Left ventricle myocardium inferior (tissue), 1 donor: ENCODE data around the gene TCEAL5. TPM values are rescaled to one million over a fixed set of nuclear protein-coding genes. Genes with fewer than 3 reads are reported as not detected.
"Not testable (repeated sequence)": the region's sequence is repeated elsewhere in the genome, so short reads cannot be mapped to it uniquely, and the experiment has no call there.

Experiments used
- DNase-seq: peaks from one replicate; pipeline ENCODE4 v3.0.0-alpha.2; 2020
- H3K27ac ChIP-seq: fragments of 200-600 bp; replicated peaks from 2 replicates; pipeline ENCODE4 v1.8.0; 2021
- H3K27me3 ChIP-seq: fragments of 200-600 bp; 2 replicates; pipeline ENCODE4 v1.8.0; 2021; ENCODE audit warnings: low read depth
- H3K36me3 ChIP-seq: fragments of 200-600 bp; 2 replicates; pipeline ENCODE4 v1.8.0; 2021
- H3K4me1 ChIP-seq: fragments of 200-600 bp; 2 replicates; pipeline ENCODE4 v1.8.0; 2021
- H3K4me3 ChIP-seq: fragments of 200-600 bp; 2 replicates; pipeline ENCODE4 v1.8.0; 2021; ENCODE audit warnings: mild to moderate bottlenecking, moderate library complexity
- H3K9me3 ChIP-seq: fragments of 200-600 bp; replicated peaks from 2 replicates; pipeline ENCODE4 v1.8.0; 2021
- intact Hi-C: fragments of 100-400 bp; cut with micrococcal nuclease; formaldehyde crosslinking; loops from one replicate; pipeline ENCODE4 v1.11.0; 2022
- total RNA-seq: library from RNA; stranded (reverse); fragmentation: NEBNext Ultra II Directional; extraction: Animal tissue kit (Norgen Biotek cat#: 25700); gene quantifications from one replicate; pipeline ENCODE4 v1.2.1, GENCODE V29; 2021
- TF ChIP-seq, protein P1 (sequence below): fragments of 200-600 bp; IDR thresholded peaks from 2 replicates; pipeline ENCODE4 v1.8.0; 2021; ENCODE audit warnings: antibody characterized with exemption, mild to moderate bottlenecking, borderline replicate concordance
- donor health status: DM: no; HTN: yes; CAD: no; lungs with severe emphysema.

Gene TCEAL5
- total RNA-seq, 1 donor from 2014 or later = 0.19 TPM

DNA sequence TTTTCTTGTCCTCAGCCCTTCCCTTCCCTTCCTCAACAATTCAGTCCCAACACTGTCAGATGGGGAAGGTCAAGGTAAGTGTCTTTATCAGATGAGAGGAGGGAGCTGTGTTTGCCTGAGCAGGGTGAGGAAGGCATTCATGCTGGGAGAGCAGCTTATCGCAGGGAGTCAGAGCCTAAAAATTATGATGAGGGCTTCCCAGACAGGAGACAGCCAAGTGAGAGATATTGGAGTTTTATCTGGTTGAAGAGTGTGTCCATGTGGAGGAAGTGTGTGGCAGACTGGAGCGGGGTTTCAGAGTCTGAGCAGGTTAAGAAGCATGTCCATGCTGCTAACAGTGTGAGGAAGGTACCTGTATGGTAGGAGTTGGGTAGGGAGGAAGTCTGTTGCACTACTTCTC, 43.3 kb downstream of the TCEAL5 start:
- intact Hi-C loops = no loop called here
- DNase-seq = no peak
- TF ChIP-seq, protein P1, sequence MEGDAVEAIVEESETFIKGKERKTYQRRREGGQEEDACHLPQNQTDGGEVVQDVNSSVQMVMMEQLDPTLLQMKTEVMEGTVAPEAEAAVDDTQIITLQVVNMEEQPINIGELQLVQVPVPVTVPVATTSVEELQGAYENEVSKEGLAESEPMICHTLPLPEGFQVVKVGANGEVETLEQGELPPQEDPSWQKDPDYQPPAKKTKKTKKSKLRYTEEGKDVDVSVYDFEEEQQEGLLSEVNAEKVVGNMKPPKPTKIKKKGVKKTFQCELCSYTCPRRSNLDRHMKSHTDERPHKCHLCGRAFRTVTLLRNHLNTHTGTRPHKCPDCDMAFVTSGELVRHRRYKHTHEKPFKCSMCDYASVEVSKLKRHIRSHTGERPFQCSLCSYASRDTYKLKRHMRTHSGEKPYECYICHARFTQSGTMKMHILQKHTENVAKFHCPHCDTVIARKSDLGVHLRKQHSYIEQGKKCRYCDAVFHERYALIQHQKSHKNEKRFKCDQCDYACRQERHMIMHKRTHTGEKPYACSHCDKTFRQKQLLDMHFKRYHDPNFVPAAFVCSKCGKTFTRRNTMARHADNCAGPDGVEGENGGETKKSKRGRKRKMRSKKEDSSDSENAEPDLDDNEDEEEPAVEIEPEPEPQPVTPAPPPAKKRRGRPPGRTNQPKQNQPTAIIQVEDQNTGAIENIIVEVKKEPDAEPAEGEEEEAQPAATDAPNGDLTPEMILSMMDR = no peak
- H3K4me1 ChIP-seq = no peaks in the 10 kb centered on the region
- no peak overlapping the region for H3K27ac ChIP-seq
- no peaks in the 10 kb centered on the region for H3K27me3 ChIP-seq
- H3K9me3 ChIP-seq = no peaks in the 10 kb centered on the region
- H3K36me3 ChIP-seq = no peaks in the 10 kb centered on the region
- no peak overlapping the region for H3K4me3 ChIP-seq

DNA sequence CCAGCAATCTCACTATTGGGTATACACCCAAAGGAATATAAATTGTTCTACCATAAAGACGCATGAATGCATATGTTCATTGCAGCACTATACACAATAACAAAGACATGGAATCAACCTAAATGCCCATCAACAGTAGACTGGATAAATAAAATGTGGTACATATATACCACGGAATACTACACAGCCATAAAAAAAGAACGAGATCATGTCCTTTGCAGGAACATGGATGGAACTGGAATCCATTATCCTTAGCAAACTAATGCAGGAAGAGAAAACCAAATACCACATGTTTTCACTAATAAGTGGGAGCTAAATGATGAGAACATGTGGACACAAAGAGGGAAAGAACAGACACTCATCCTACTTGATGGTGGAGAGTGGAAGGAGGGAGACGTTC, 50.6 kb downstream of the TCEAL5 start:
- DNase-seq, H3K4me3 ChIP-seq, H3K27ac ChIP-seq, intact Hi-C loops, H3K9me3 ChIP-seq, H3K4me1 ChIP-seq, H3K27me3 ChIP-seq, H3K36me3 ChIP-seq: not testable (repeated sequence)

Other genes starting within 250 kb of the TCEAL5 start
- gene BEX1, start 212.6 kb downstream of the TCEAL5 start, total RNA-seq = 10.8 TPM
- gene NXF3, start 183.6 kb downstream of the TCEAL5 start, total RNA-seq = 0.69 TPM
- gene BEX4, start 61.6 kb downstream of the TCEAL5 start, total RNA-seq = 50.8 TPM
- gene TCEAL8, start 21.6 kb downstream of the TCEAL5 start, total RNA-seq = 48.5 TPM
- gene BEX2, start 34.2 kb upstream of the TCEAL5 start, total RNA-seq = 2.6 TPM
- gene TCEAL7, start 53.5 kb upstream of the TCEAL5 start, total RNA-seq = 2.6 TPM
- 23.7 TPM for gene TCEAL9, start 79.8 kb upstream of the TCEAL5 start, total RNA-seq
- 161 TPM for gene BEX3, start 99.8 kb upstream of the TCEAL5 start, total RNA-seq
- gene RAB40A, start 242.7 kb upstream of the TCEAL5 start, total RNA-seq = not detected